ENCODE measurements around the gene ZNF785.
A peak's percentile ranks its signal among the peaks of the same experiment; 100 is the strongest.
"Not testable (repeated sequence)": the region's sequence is repeated elsewhere in the genome, so short reads cannot be mapped to it uniquely, and the experiment has no call there.

Gene ZNF785

GRCh38 chr16:30601966-30602365, 16.5 kb upstream of the ZNF785 start:
- DNase-seq = no peak

GRCh38 chr16:30600929-30601328, 15.4 kb upstream of the ZNF785 start:
- DNase-seq = no peak

- DNase-seq = no peak
These were observed 14.7 kb upstream of the ZNF785 start for GRCh38 chr16:30600215-30600614.

- no peak for DNase-seq
These were observed 7.4 kb upstream of the ZNF785 start for GRCh38 chr16:30592871-30593270.

- not testable (repeated sequence) for DNase-seq
These were observed 5.4 kb upstream of the ZNF785 start for GRCh38 chr16:30590869-30591268.

- DNase-seq = not testable (repeated sequence)
These were observed 4.1 kb upstream of the ZNF785 start for GRCh38 chr16:30589582-30589981.

- DNase-seq = no peak
These were observed 3.2 kb upstream of the ZNF785 start for GRCh38 chr16:30588651-30589050.

GRCh38 chr16:30585022-30585399, 486 bp downstream of the ZNF785 start:
- DNase-seq = peak; percentile 46

GRCh38 chr16:30582611-30583340, 2.7 kb downstream of the ZNF785 start:
- DNase-seq = no peak

GRCh38 chr16:30581457-30581856, 4.0 kb downstream of the ZNF785 start:
- DNase-seq = no peak

- no peak for DNase-seq
These were observed 10.8 kb downstream of the ZNF785 start for GRCh38 chr16:30574678-30575077.

- peak; percentile 95 for DNase-seq
These were observed 13.8 kb downstream of the ZNF785 start, which contains the start of gene ZNF688 for GRCh38 chr16:30571445-30572322. Gene ZNF688 (minus strand): TSS chr16:30571714. CDS start chr16:30571629, 85 bp downstream.

- no peak for DNase-seq
These were observed 14.7 kb downstream of the ZNF785 start for GRCh38 chr16:30570636-30571444.

- no peak for DNase-seq
These were observed 15.5 kb downstream of the ZNF785 start for GRCh38 chr16:30569746-30570635.

GRCh38 chr16:30569281-30569680, 16.2 kb downstream of the ZNF785 start:
- DNase-seq = no peak

GRCh38 chr16:30567991-30568638, 17.4 kb downstream of the ZNF785 start:
- peak; percentile 46 for DNase-seq

- peak; percentile 78 for DNase-seq
These were observed 18.1 kb downstream of the ZNF785 start for GRCh38 chr16:30567160-30567990.

- DNase-seq = no peak
These were observed 19.0 kb downstream of the ZNF785 start for GRCh38 chr16:30566531-30566930.

GRCh38 chr16:30565984-30566383, 19.5 kb downstream of the ZNF785 start:
- no peak for DNase-seq

- no peak for DNase-seq
These were observed 20.0 kb downstream of the ZNF785 start for GRCh38 chr16:30565526-30565925.

GRCh38 chr16:30562021-30562420, 23.5 kb downstream of the ZNF785 start:
- no peak for DNase-seq
